WERI-Rb-1 (cell line): ENCODE measurements around the gene ACTN4.

Source experiments
- DNase-seq: peaks from one replicate; pipeline ENCODE4 v3.0.0-alpha.2; 2020
- H3K27ac ChIP-seq: fragments of 250-450 bp; sonication (Bioruptor Pico); 2 replicates; pipeline ENCODE4 v1.5.1; 2020; ENCODE audit warnings: mild to moderate bottlenecking, moderate library complexity
- H3K27me3 ChIP-seq: fragments of 250-450 bp; sonication (Bioruptor Pico); 2 replicates; pipeline ENCODE4 v1.5.1; 2021; ENCODE audit warnings: mild to moderate bottlenecking, low read depth, moderate library complexity; ENCODE audit not compliant: insufficient read depth, severe bottlenecking
- H3K36me3 ChIP-seq: fragments of 250-450 bp; sonication (Bioruptor Pico); 2 replicates; pipeline ENCODE4 v1.5.1; 2020; ENCODE audit warnings: mild to moderate bottlenecking, moderate library complexity
- H3K4me3 ChIP-seq: 2 replicates; pipeline ENCODE4 v1.5.1; 2011; ENCODE audit warnings: low read depth, mild to moderate bottlenecking, control low read depth, low read length
- H3K9me3 ChIP-seq: fragments of 250-450 bp; sonication (Bioruptor Pico); 2 replicates; pipeline ENCODE4 v1.5.1; 2021; ENCODE audit warnings: mild to moderate bottlenecking, moderate library complexity; ENCODE audit not compliant: severe bottlenecking
- CTCF ChIP-seq: IDR thresholded peaks from 2 replicates; pipeline ENCODE4 v1.5.1; 2011; ENCODE audit warnings: low read depth, mild to moderate bottlenecking, control low read depth, inconsistent platforms, low read length

The ACTN4 gene

GRCh38 chr19:38661996-38662395, 14.5 kb downstream of the ACTN4 start:
- no peak for DNase-seq
- H3K36me3 ChIP-seq: peaks cover 59% of the 10 kb centered on the region
- H3K27ac ChIP-seq: no peak overlapping the region
- H3K9me3 ChIP-seq: no peaks in the 10 kb centered on the region
- H3K27me3 ChIP-seq: no peaks in the 10 kb centered on the region
- TF ChIP-seq CTCF: no peak
- no peak overlapping the region for H3K4me3 ChIP-seq

- no peak for DNase-seq
- Histone ChIP-seq H3K4me3 (no peak overlapping the region), H3K9me3 (no peaks in the 10 kb centered on the region), H3K27ac (no peak overlapping the region), H3K36me3 (peaks cover 53% of the 10 kb centered on the region), H3K27me3 (no peaks in the 10 kb centered on the region)
- TF ChIP-seq CTCF: no peak
Measured at GRCh38 chr19:38662537-38663155, 15.2 kb downstream of the ACTN4 start.

- no peaks in the 10 kb centered on the region for H3K27me3 ChIP-seq
- H3K27ac ChIP-seq: no peak overlapping the region
- no peak for DNase-seq
- H3K9me3 ChIP-seq: no peaks in the 10 kb centered on the region
- no peak overlapping the region for H3K4me3 ChIP-seq
- no peak for TF ChIP-seq CTCF
- H3K36me3 ChIP-seq: peaks cover 54% of the 10 kb centered on the region
Measured at GRCh38 chr19:38663156-38663651, 15.8 kb downstream of the ACTN4 start.

- peaks cover 57% of the 10 kb centered on the region for H3K36me3 ChIP-seq
- H3K27me3 ChIP-seq: no peaks in the 10 kb centered on the region
- H3K27ac ChIP-seq: no peak overlapping the region; the same call in 1 of the 2 replicates
- H3K4me3 ChIP-seq: no peak overlapping the region
- TF ChIP-seq CTCF: no peak
- DNase-seq: no peak
- no peaks in the 10 kb centered on the region for H3K9me3 ChIP-seq
Measured at GRCh38 chr19:38663957-38664502, 16.6 kb downstream of the ACTN4 start.

GRCh38 chr19:38664503-38665211, 17.2 kb downstream of the ACTN4 start:
- Histone ChIP-seq H3K36me3 (peaks cover 57% of the 10 kb centered on the region), H3K27ac (no peak overlapping the region; the same call in none of the 2 replicates), H3K27me3 (no peaks in the 10 kb centered on the region), H3K9me3 (no peaks in the 10 kb centered on the region), H3K4me3 (no peak overlapping the region)
- TF ChIP-seq CTCF: no peak
- DNase-seq: no peak
